T-cell (primary cell): ENCODE results near the gene TRAPPC12. TPM values are rescaled to one million over a fixed set of nuclear protein-coding genes. Genes with fewer than 3 reads are reported as not detected.

Source experiments
- ATAC-seq, 4 experiments: fragments of 200-7000 bp in 3 of 4; fragments of 150-1000 bp in 1 of 4; cut with Tn5 transposase; replicated peaks in 1 of 4; 1 replicate in 3 of 4; 2 replicates in 1 of 4; pipeline ENCODE4 v1.10.0; 2021; ENCODE audit warnings: moderate library complexity in 3 of 4, mild to moderate bottlenecking in 2 of 4, moderate number of reproducible peaks in 1 of 4
- CTCF ChIA-PET, 2 donors: fragments of 300-600 bp; sonication (Branson Sonifier 250); formaldehyde crosslinking; loops; one replicate each; lab custom pipeline; 2022; ENCODE audit warnings: antibody characterized with exemption in 2 of 2; lab: Charles Lee
- POLR2A ChIA-PET, 2 donors: fragments of 300-600 bp; sonication (Branson Sonifier 250); formaldehyde crosslinking; loops; one replicate each; lab custom pipeline; 2022; ENCODE audit warnings: antibody characterized with exemption in 2 of 2; lab: Charles Lee
- DNase-seq, 35 experiments: peaks; one replicate each; pipeline versions ENCODE4 v3.0.0 to v3.0.0-alpha.2; 2013 to 2023
- H3K27ac ChIP-seq: one replicate; pipeline ENCODE4 v1.5.1; 2013; ENCODE audit warnings: low read length
- H3K27me3 ChIP-seq, 2 experiments: replicated peaks in 1 of 2; 1 replicate in 1 of 2; 2 replicates in 1 of 2; pipeline versions ENCODE4 v1.6.1 to v1.7.0; 2013; ENCODE audit warnings: low read length in 1 of 2, mixed read lengths in 1 of 2; ENCODE audit not compliant: control insufficient read depth in 2 of 2, insufficient read depth in 2 of 2; ENCODE audit errors: extremely low read depth in 1 of 2
- H3K36me3 ChIP-seq, 2 donors: 1 replicate in 1 of 2; 2 replicates in 1 of 2; pipeline versions ENCODE4 v1.6.1 to v1.7.0; 2013; ENCODE audit warnings: low read length in 1 of 2; ENCODE audit not compliant: control insufficient read depth in 2 of 2, insufficient read depth in 1 of 2; ENCODE audit errors: extremely low read depth in 1 of 2
- H3K4me1 ChIP-seq, 2 experiments: 1 replicate in 1 of 2; 2 replicates in 1 of 2; pipeline versions ENCODE4 v1.6.1 to v1.7.0; 2013; ENCODE audit warnings: low read length in 2 of 2, mixed read lengths in 1 of 2; ENCODE audit not compliant: insufficient read depth in 2 of 2, control insufficient read depth in 1 of 2; ENCODE audit errors: extremely low read depth in 1 of 2
- H3K4me3 ChIP-seq, 2 donors: 1 replicate in 1 of 2; 2 replicates in 1 of 2; pipeline versions ENCODE4 v1.5.1 to v1.7.0; 2013; ENCODE audit warnings: mild to moderate bottlenecking in 2 of 2, low read length in 1 of 2, moderate library complexity in 1 of 2; ENCODE audit not compliant: control insufficient read depth in 1 of 2; ENCODE audit errors: extremely low read depth in 1 of 2
- H3K9me3 ChIP-seq: 2 replicates; pipeline ENCODE4 v1.7.0; 2013
- H3K27ac Mint-ChIP-seq, 2 donors: one replicate each; pipeline ENCODE4 v1.8.0; 2020 to 2021; ENCODE audit warnings: mild to moderate bottlenecking in 2 of 2, mixed read lengths in 2 of 2
- H3K27me3 Mint-ChIP-seq, 2 donors: one replicate each; pipeline ENCODE4 v1.8.0; 2021 to 2022; ENCODE audit warnings: mixed read lengths in 2 of 2
- H3K36me3 Mint-ChIP-seq: one replicate; pipeline ENCODE4 v1.8.0; 2021; ENCODE audit warnings: mixed read lengths
- H3K4me1 Mint-ChIP-seq, 3 donors: one replicate each; pipeline ENCODE4 v1.8.0; 2020 to 2022; ENCODE audit warnings: mixed read lengths in 3 of 3, mild to moderate bottlenecking in 1 of 3
- H3K4me3 Mint-ChIP-seq, 3 donors: one replicate each; pipeline ENCODE4 v1.8.0; 2020 to 2022; ENCODE audit warnings: mild to moderate bottlenecking in 3 of 3, mixed read lengths in 3 of 3, moderate library complexity in 3 of 3
- H3K9me3 Mint-ChIP-seq, 3 donors: one replicate each; pipeline ENCODE4 v1.8.0; 2020 to 2022; ENCODE audit warnings: mixed read lengths in 3 of 3
- WGBS: methylation state at CpG from one replicate; pipeline ENCODE4 v1.1.5; 2013; ENCODE audit warnings: missing lambda C conversion rate; ENCODE audit not compliant: insufficient coverage; 5-methylcytosine and 5-hydroxymethylcytosine counted together
- total RNA-seq, 35 experiments: library from RNA in 6 of 35; stranded (reverse) in 6 of 35; fragments of 120-200 nt in 1 of 35; gene quantifications; one replicate each; pipeline versions ENCODE4 v1.2.1 to v1.2.4 and lab custom pipeline; 2013 to 2026

Gene TRAPPC12
- total RNA-seq, 5 donors from 2014 or later (not counting 1 experiment from before 2014, with no cell fraction given), result 103 to 158 (median 152) TPM

GRCh38 chr2:3377612-3378432, 1.7 kb upstream of the TRAPPC12 start, which contains the start of gene EIPR1:
Gene EIPR1, minus strand, starts transcription at chr2:3377818. Its CDS starts 129 bp downstream, at chr2:3377689.
- Histone ChIP-seq H3K36me3 (peaks cover 0 to 6% of the 10 kb centered on the region in 2 donors), H3K9me3 (no peaks in the 10 kb centered on the region), H3K4me1 (peaks cover 17 to 41% of the 10 kb centered on the region in 2 experiments), H3K27ac (peak within 1 kb of the TSS; percentile 97), H3K27me3 (no peaks in the 10 kb centered on the region), H3K4me3 (peak within 1 kb of the TSS; percentile 92 to 97)
- Mint-ChIP-seq H3K36me3 (peaks cover 7% of the 10 kb centered on the region), H3K9me3 (no peaks in the 10 kb centered on the region), H3K4me1 (peaks cover 49 to 55% (median 52%) of the 10 kb centered on the region in 3 donors), H3K27ac (peak within 1 kb of the TSS; percentile 95 to 98), H3K4me3 (peak within 1 kb of the TSS; percentile 88 to 98 (median 98)), H3K27me3 (no peaks in the 10 kb centered on the region)
- POLR2A ChIA-PET, result interaction anchor here in 1 of 2 donors (0.6 to 1.0 kb wide), 4 partner anchors 13 to 274 kb away, joined by 3 to 5 read pairs (median 4); partner anchors contain the start of gene RNASEH1
- ATAC-seq (peak; percentile 81 to 84 (median 82)), DNase-seq (peak; percentile 91 to 98 (median 96))
- CTCF ChIA-PET, result interaction anchor here in 1 of 2 donors (0.7 kb wide), 1 partner anchor 139 kb away, joined by 7 read pairs; no protein-coding TSS in a partner anchor
- 2% methylated on average over 57 of the region's 57 CpGs for WGBS

DNA sequence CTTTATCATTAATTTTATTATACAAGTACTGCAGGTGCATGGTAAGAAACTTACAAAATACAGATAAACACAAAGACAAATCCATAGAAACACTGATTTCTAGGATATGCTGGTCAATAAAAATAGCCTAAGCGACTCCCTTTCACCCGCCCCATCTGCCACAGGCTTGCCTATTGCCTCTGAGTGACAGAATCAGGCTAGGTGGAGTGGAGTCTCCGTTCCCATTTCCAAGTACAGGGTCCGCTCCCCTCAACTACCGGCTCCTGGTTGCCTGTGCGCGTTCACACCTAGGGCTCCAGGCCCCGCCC, 201 bp upstream of the TRAPPC12 start:
- Histone ChIP-seq H3K4me3 (peak overlapping the region; percentile 81 to 99), H3K4me1 (peaks cover 17 to 41% of the 10 kb centered on the region in 2 experiments), H3K36me3 (peaks cover 0 to 6% of the 10 kb centered on the region in 2 donors), H3K27ac (peak overlapping the region; percentile 89), H3K27me3 (no peaks in the 10 kb centered on the region), H3K9me3 (no peaks in the 10 kb centered on the region)
- CTCF ChIA-PET, result no interaction called here
- peak overlapping the region; percentile 88 to 98 (median 94) for H3K4me3 Mint-ChIP-seq
- DNase-seq (no peak), ATAC-seq (no peak)
- no peaks in the 10 kb centered on the region for H3K27me3 Mint-ChIP-seq
- H3K27ac Mint-ChIP-seq, result peak overlapping the region; percentile 93 to 95
- peaks cover 49 to 62% (median 58%) of the 10 kb centered on the region in 3 donors for H3K4me1 Mint-ChIP-seq
- H3K36me3 Mint-ChIP-seq, result peaks cover 10% of the 10 kb centered on the region
- POLR2A ChIA-PET, result no interaction called here
- H3K9me3 Mint-ChIP-seq, result no peaks in the 10 kb centered on the region
- 0% methylated on average over 5 of the region's 8 CpGs for WGBS

DNA sequence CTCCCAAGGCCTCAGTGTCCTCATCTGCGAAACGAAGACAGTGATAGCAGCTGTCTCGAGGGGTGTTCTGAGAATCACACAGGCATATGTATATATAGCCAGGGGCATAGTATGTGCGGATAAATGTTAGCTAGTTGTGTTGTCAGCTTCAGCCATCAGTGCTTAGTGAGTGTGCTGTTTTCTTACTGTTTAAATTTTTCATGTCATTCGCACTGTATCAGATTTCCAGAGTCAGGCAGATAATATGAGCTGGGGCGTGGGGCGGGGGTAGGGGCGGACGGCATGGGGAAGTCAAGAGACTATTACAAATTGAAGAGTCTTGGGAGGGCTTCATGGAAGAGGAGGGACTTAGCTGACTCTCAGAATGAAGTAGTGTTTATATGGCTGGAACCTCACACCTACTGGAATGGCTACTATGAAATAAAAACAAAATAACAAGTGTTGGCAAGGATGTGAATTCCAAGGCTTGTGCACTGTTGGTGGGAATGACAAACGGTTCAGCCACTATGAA, 7.0 kb downstream of the TRAPPC12 start:
- DNase-seq (no peak), ATAC-seq (no peak)
- Histone ChIP-seq H3K27ac (no peak overlapping the region), H3K9me3 (no peaks in the 10 kb centered on the region), H3K4me3 (no peak overlapping the region), H3K27me3 (no peaks in the 10 kb centered on the region), H3K36me3 (peaks cover 17 to 30% of the 10 kb centered on the region in 2 donors), H3K4me1 (no peaks in the 10 kb centered on the region)
- 100% methylated on average over 4 of the region's 10 CpGs for WGBS
- H3K4me1 Mint-ChIP-seq, result peaks cover 31 to 37% (median 35%) of the 10 kb centered on the region in 3 donors
- no peak overlapping the region for H3K4me3 Mint-ChIP-seq
- no peak overlapping the region for H3K27ac Mint-ChIP-seq
- peaks cover 36% of the 10 kb centered on the region for H3K36me3 Mint-ChIP-seq
- no peaks in the 10 kb centered on the region for H3K27me3 Mint-ChIP-seq
- H3K9me3 Mint-ChIP-seq, result peaks cover 0 to 1% (median 0%) of the 10 kb centered on the region in 3 donors
- ChIA-PET POLR2A (interaction anchor here (0.6 to 0.8 kb wide), 3 partner anchors 10 to 133 kb away, joined by 3 to 6 read pairs (median 4); no protein-coding TSS in a partner anchor), CTCF (no interaction called here)

DNA sequence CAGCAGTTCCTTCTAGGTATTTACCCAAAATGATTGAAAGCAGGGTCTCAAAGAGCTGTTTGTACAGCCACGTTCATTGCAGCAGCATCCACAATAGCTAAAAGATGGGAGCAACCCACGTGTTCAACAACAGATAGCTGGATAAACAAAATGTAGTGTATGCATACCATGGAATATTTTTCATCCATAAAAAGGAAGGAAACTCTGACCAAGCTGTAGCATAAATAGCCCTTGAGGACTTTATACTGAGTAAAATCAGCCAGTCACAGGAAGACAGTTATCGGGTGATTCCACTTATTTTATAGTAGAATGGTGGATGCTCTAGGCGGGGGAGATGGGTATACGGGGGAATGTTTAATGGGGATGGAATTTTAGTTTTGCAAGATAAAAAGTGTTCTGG, 7.5 kb downstream of the TRAPPC12 start:
- no peak for ATAC-seq
- no peaks in the 10 kb centered on the region for H3K27me3 Mint-ChIP-seq
- Histone ChIP-seq H3K4me3 (no peak overlapping the region), H3K27ac (no peak overlapping the region), H3K9me3 (no peaks in the 10 kb centered on the region), H3K27me3 (no peaks in the 10 kb centered on the region), H3K36me3 (peaks cover 18 to 33% of the 10 kb centered on the region in 2 donors), H3K4me1 (peaks cover 0 to 2% of the 10 kb centered on the region in 2 experiments)
- ChIA-PET CTCF (no interaction called here), POLR2A (interaction anchor here in 1 of 2 donors (0.8 kb wide), 1 partner anchor 10 kb away, joined by 3 read pairs; no protein-coding TSS in a partner anchor)
- H3K27ac Mint-ChIP-seq, result no peak overlapping the region
- peaks cover 38% of the 10 kb centered on the region for H3K36me3 Mint-ChIP-seq
- peaks cover 32 to 38% (median 36%) of the 10 kb centered on the region in 3 donors for H3K4me1 Mint-ChIP-seq
- no peak for DNase-seq
- 100% methylated on average over 1 of the region's 5 CpGs for WGBS
- peaks cover 0 to 1% (median 0%) of the 10 kb centered on the region in 3 donors for H3K9me3 Mint-ChIP-seq
- no peak overlapping the region for H3K4me3 Mint-ChIP-seq

DNA sequence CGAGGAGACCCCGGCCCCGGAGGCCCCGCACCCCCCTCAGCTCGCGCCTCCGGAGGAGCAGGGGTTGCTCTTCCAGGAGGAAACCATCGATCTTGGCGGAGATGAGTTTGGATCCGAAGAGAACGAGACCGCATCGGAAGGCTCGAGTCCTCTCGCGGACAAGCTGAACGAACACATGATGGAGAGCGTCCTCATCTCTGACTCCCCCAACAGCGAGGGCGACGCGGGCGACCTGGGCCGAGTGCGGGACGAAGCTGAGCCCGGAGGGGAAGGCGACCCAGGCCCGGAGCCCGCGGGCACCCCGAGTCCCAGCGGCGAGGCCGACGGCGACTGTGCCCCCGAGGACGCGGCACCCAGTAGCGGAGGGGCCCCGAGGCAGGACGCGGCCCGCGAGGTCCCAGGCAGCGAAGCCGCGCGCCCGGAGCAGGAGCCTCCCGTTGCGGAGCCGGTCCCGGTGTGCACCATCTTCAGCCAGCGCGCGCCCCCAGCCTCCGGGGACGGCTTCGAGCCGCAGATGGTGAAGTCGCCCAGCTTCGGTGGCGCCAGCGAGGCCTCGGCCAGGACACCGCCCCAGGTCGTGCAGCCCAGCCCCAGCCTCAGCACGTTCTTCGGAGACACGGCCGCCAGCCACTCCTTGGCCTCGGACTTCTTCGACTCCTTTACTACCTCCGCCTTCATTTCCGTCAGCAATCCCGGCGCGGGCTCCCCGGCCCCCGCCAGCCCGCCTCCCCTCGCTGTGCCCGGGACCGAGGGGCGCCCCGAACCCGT, 8.3 kb downstream of the TRAPPC12 start:
- CTCF ChIA-PET, result no interaction called here
- peaks cover 0 to 2% of the 10 kb centered on the region in 2 experiments for H3K4me1 ChIP-seq
- H3K4me1 Mint-ChIP-seq, result peaks cover 36 to 44% (median 41%) of the 10 kb centered on the region in 3 donors
- no peak overlapping the region for H3K27ac ChIP-seq
- H3K9me3 ChIP-seq, result no peaks in the 10 kb centered on the region
- H3K4me3 Mint-ChIP-seq, result no peak overlapping the region
- peaks cover 46% of the 10 kb centered on the region for H3K36me3 Mint-ChIP-seq
- H3K27me3 Mint-ChIP-seq, result no peaks in the 10 kb centered on the region
- POLR2A ChIA-PET, result interaction anchor here in 1 of 2 donors (0.5 kb wide), 1 partner anchor 37 kb away, joined by 8 read pairs; no protein-coding TSS in a partner anchor
- H3K27ac Mint-ChIP-seq, result no peak overlapping the region
- ATAC-seq (no peak), DNase-seq (no peak)
- H3K36me3 ChIP-seq, result peaks cover 21 to 38% of the 10 kb centered on the region in 2 donors
- no peaks in the 10 kb centered on the region for H3K27me3 ChIP-seq
- 99% methylated on average over 80 of the region's 89 CpGs for WGBS
- H3K4me3 ChIP-seq, result no peak overlapping the region
- peaks cover 0 to 1% (median 0%) of the 10 kb centered on the region in 3 donors for H3K9me3 Mint-ChIP-seq

- Histone ChIP-seq H3K27ac (no peak overlapping the region), H3K4me1 (peaks cover 0 to 2% of the 10 kb centered on the region in 2 experiments), H3K36me3 (peaks cover 21 to 40% of the 10 kb centered on the region in 2 donors), H3K27me3 (no peaks in the 10 kb centered on the region), H3K9me3 (no peaks in the 10 kb centered on the region), H3K4me3 (no peak overlapping the region)
- H3K4me3 Mint-ChIP-seq, result no peak overlapping the region
- peaks cover 0 to 1% (median 0%) of the 10 kb centered on the region in 3 donors for H3K9me3 Mint-ChIP-seq
- H3K27ac Mint-ChIP-seq, result no peak overlapping the region
- CTCF ChIA-PET, result no interaction called here
- POLR2A ChIA-PET, result no interaction called here
- peaks cover 36 to 46% (median 42%) of the 10 kb centered on the region in 3 donors for H3K4me1 Mint-ChIP-seq
- no peak for DNase-seq
- no peaks in the 10 kb centered on the region for H3K27me3 Mint-ChIP-seq
- ATAC-seq, result no peak
- H3K36me3 Mint-ChIP-seq, result peaks cover 49% of the 10 kb centered on the region
- WGBS, result 97% methylated on average over 19 of the region's 31 CpGs
These were observed 8.9 kb downstream of the TRAPPC12 start for GRCh38 chr2:3388412-3388738.
